Keratinocyte (primary cell): ENCODE measurements around the gene IFNL1. TPM values are rescaled to one million over a fixed set of nuclear protein-coding genes. Genes with fewer than 3 reads are reported as not detected.

Experiments
- DNase-seq: peaks from one replicate; pipeline ENCODE4 v3.0.0-alpha.2; 2011; ENCODE audit warnings: low read depth, missing footprints, low spot score
- FAIRE-seq: peaks from 2 replicates; lab custom pipeline; 2011; peaks lifted over from hg19 to GRCh38; lab: Jason Lieb, UNC
- H2AFZ ChIP-seq: 2 replicates; pipeline ENCODE4 v1.6.0; 2012; ENCODE audit warnings: low read length, control low read depth, inconsistent platforms; ENCODE audit not compliant: control insufficient read depth
- H3K27ac ChIP-seq: 2 replicates; pipeline ENCODE4 v1.5.1; 2011; ENCODE audit warnings: low read length; ENCODE audit not compliant: control insufficient read depth, insufficient read depth
- H3K27me3 ChIP-seq: 3 replicates; pipeline ENCODE4 v1.6.0; 2011; ENCODE audit warnings: low read length; ENCODE audit not compliant: control insufficient read depth, insufficient read depth; ENCODE audit errors: extremely low read depth
- H3K36me3 ChIP-seq, 2 experiments: 2 replicates in 1 of 2; 3 replicates in 1 of 2; pipeline ENCODE4 v1.5.1; 2011; ENCODE audit warnings: low read length in 2 of 2, mild to moderate bottlenecking in 1 of 2; ENCODE audit not compliant: control insufficient read depth in 2 of 2, insufficient read depth in 2 of 2; ENCODE audit errors: extremely low read depth in 1 of 2
- H3K4me1 ChIP-seq: 3 replicates; pipeline ENCODE4 v1.5.1; 2011; ENCODE audit warnings: low read length; ENCODE audit not compliant: control insufficient read depth, insufficient read depth; ENCODE audit errors: extremely low read depth
- H3K4me2 ChIP-seq: 3 replicates; pipeline ENCODE4 v1.6.0; 2011; ENCODE audit warnings: low read depth, low read length; ENCODE audit not compliant: control insufficient read depth, insufficient read depth; ENCODE audit errors: extremely low read depth
- H3K4me3 ChIP-seq, 3 experiments: fragments of 200-600 bp in 1 of 3; sonication (generic) in 1 of 3; 2 replicates in 2 of 3; 3 replicates in 1 of 3; pipeline ENCODE4 v1.5.1; 2011 to 2016; ENCODE audit warnings: low read length in 3 of 3, mild to moderate bottlenecking in 3 of 3, control low read depth in 2 of 3, inconsistent platforms in 1 of 3, low read depth in 1 of 3, mixed read lengths in 1 of 3, mixed run types in 1 of 3, moderate library complexity in 1 of 3; ENCODE audit not compliant: control insufficient read depth in 2 of 3, insufficient read depth in 2 of 3; ENCODE audit errors: extremely low read depth in 1 of 3
- H3K79me2 ChIP-seq: 2 replicates; pipeline ENCODE4 v1.6.0; 2012; ENCODE audit warnings: low read length; ENCODE audit not compliant: control insufficient read depth, insufficient read depth
- H3K9ac ChIP-seq: 3 replicates; pipeline ENCODE4 v1.6.0; 2011; ENCODE audit warnings: low read length; ENCODE audit not compliant: control insufficient read depth, insufficient read depth; ENCODE audit errors: extremely low read depth
- H3K9me1 ChIP-seq: 3 replicates; pipeline ENCODE4 v1.6.0; 2011; ENCODE audit warnings: low read length; ENCODE audit not compliant: control insufficient read depth, insufficient read depth; ENCODE audit errors: extremely low read depth
- H3K9me3 ChIP-seq: 2 replicates; pipeline ENCODE4 v1.5.1; 2012; ENCODE audit warnings: low read depth, low read length; ENCODE audit not compliant: control insufficient read depth
- H4K20me1 ChIP-seq: 3 replicates; pipeline ENCODE4 v1.6.0; 2011; ENCODE audit warnings: low read length; ENCODE audit not compliant: control insufficient read depth, insufficient read depth; ENCODE audit errors: extremely low read depth
- EZH2 ChIP-seq: IDR thresholded peaks from one replicate; pipeline ENCODE4 v1.6.1; 2012; ENCODE audit warnings: inconsistent platforms, mild to moderate bottlenecking, low read length, moderate library complexity
- dilution Hi-C: fragments of 300-500 bp; cut with MboI; formaldehyde crosslinking; loops from one replicate; pipeline ENCODE4 v1.7.0; 2020; ENCODE audit warnings: low sequenced_read_pairs; ENCODE audit not compliant: extremely low pct_ligation_motif_present
- polyA plus RNA-seq, 5 experiments: library from polyadenylated mRNA; depleted of rRNA in 3 of 5; stranded (reverse) in 3 of 5; stranded (forward) in 1 of 5; unstranded in 1 of 5; fragments of >200 nt; gene quantifications; 1 replicate in 1 of 5; 2 replicates in 3 of 5; 3 replicates in 1 of 5; pipeline versions ENCODE4 v1.2.1 to v1.2.3, GENCODE V29; 2011 to 2012; ENCODE audit warnings: missing spikeins in 2 of 5, low read depth in 1 of 5, low replicate concordance in 1 of 5
- TF ChIP-seq, protein P1 (sequence below), 3 experiments: IDR thresholded peaks in 1 of 3; conservative IDR thresholded peaks in 1 of 3; optimal IDR thresholded peaks in 1 of 3; 2 replicates in 2 of 3; 3 replicates in 1 of 3; pipeline versions ENCODE3 to v1.5.1; 2011; ENCODE audit warnings: low read length in 3 of 3, mild to moderate bottlenecking in 3 of 3, moderate library complexity in 2 of 3, control low read depth in 1 of 3, inconsistent platforms in 1 of 3; ENCODE audit not compliant: insufficient read depth in 2 of 3; ENCODE audit errors: extremely low read depth in 1 of 3

The IFNL1 gene
- polyA plus RNA-seq, 1 donor (not counting 4 experiments of a cell fraction or from before 2014, with no cell fraction given): not detected

DNA sequence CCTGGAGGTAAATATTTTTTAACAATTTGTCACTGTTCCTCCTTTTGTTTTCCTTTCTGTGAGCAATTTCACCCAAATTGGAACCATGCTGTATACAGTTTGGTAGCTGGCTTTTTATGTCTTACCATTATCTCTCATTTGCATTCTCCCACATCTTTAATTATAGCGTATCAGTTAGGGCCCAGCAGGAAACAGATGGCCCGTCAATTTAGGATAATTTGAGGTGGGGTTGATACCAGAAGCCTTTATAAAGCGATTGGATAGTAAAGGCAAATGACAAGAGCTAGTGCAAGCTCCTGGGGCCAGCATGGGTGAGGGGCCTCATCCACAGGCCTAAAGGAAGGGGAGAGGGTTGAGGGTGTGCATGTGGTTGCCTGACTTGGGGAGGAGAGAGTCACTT lies 43.7 kb upstream of the IFNL1 start:
- no peak for DNase-seq
- no peaks in the 10 kb centered on the region for H3K9me3 ChIP-seq
- no peak overlapping the region for H3K4me3 ChIP-seq
- no peak for FAIRE-seq
- peaks cover 16% of the 10 kb centered on the region for H3K27me3 ChIP-seq
- no peaks in the 10 kb centered on the region for H3K36me3 ChIP-seq
- H3K27ac ChIP-seq: no peak overlapping the region
- no peaks in the 10 kb centered on the region for H3K4me1 ChIP-seq
- H3K9ac ChIP-seq: no peak overlapping the region
- no peaks in the 10 kb centered on the region for H3K9me1 ChIP-seq
- H3K4me2 ChIP-seq: no peak overlapping the region
- H3K79me2 ChIP-seq: no peaks in the 10 kb centered on the region
- H4K20me1 ChIP-seq: no peaks in the 10 kb centered on the region
- dilution Hi-C loops: no loop called here
- TF ChIP-seq EZH2: no peak
- TF ChIP-seq, protein P1, sequence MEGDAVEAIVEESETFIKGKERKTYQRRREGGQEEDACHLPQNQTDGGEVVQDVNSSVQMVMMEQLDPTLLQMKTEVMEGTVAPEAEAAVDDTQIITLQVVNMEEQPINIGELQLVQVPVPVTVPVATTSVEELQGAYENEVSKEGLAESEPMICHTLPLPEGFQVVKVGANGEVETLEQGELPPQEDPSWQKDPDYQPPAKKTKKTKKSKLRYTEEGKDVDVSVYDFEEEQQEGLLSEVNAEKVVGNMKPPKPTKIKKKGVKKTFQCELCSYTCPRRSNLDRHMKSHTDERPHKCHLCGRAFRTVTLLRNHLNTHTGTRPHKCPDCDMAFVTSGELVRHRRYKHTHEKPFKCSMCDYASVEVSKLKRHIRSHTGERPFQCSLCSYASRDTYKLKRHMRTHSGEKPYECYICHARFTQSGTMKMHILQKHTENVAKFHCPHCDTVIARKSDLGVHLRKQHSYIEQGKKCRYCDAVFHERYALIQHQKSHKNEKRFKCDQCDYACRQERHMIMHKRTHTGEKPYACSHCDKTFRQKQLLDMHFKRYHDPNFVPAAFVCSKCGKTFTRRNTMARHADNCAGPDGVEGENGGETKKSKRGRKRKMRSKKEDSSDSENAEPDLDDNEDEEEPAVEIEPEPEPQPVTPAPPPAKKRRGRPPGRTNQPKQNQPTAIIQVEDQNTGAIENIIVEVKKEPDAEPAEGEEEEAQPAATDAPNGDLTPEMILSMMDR (optimal IDR thresholded peaks at IDR 0.05 in 1 of 3, IDR thresholded peaks at IDR 0.05 in 1 of 3, conservative IDR thresholded peaks at IDR 0.05 in 1 of 3; ENCODE audit: extremely low read depth in 1 of 3, insufficient read depth in 2 of 3, low read length in 3 of 3): no peak
- no peak overlapping the region for H2AFZ ChIP-seq

DNA sequence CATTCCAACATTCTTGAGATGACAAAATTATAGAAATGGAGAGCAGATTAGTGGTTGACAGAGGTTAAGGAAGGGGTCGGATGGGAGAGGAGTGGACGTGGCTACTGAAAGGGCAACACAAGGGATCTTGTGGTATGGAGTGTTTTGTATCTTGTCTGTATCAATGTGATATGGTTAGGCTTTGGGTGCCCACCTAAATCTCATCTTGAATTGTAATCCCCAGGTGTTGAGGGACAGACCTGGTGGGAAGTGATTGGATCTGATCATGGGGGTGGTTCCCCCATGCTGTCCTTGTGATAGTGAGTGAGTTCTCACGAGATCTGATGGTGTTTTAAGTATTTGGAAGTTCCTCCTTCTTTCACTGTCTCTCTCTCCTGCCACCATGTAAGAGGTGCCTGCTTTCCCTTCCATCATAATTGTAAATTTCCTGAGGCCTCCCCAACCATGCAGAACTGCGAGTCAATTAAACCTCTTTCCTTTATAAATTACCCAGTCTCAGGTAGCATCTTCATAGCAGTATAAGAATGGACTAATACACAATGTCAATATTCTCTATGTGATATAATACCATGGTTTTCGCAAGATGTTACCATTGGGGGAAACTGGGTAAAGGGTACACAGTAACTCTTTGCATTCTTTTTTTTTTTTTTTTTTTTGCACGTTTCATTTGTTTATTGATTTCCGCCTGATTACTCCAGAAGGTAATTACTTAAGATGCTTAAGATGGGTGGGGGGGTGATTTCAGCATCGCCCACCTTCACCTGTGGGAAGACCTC lies 42.6 kb upstream of the IFNL1 start:
- DNase-seq (no peak), FAIRE-seq (no peak)
- Histone ChIP-seq H3K36me3 (no peaks in the 10 kb centered on the region), H3K4me3 (no peak overlapping the region), H3K9me1 (no peaks in the 10 kb centered on the region), H3K79me2 (no peaks in the 10 kb centered on the region), H3K9me3 (no peaks in the 10 kb centered on the region), H3K9ac (no peak overlapping the region), H3K27me3 (peaks cover 4% of the 10 kb centered on the region), H3K27ac (no peak overlapping the region), H3K4me2 (no peak overlapping the region), H2AFZ (no peak overlapping the region), H3K4me1 (no peaks in the 10 kb centered on the region), H4K20me1 (no peaks in the 10 kb centered on the region)
- dilution Hi-C loops: no loop called here
- TF ChIP-seq, protein P1 (optimal IDR thresholded peaks at IDR 0.05 in 1 of 3, IDR thresholded peaks at IDR 0.05 in 1 of 3, conservative IDR thresholded peaks at IDR 0.05 in 1 of 3; ENCODE audit: extremely low read depth in 1 of 3, insufficient read depth in 2 of 3, low read length in 3 of 3): no peak
- TF ChIP-seq EZH2: no peak
